Measurements from ENCODE around the gene MAT2B.

The MAT2B gene

DNA sequence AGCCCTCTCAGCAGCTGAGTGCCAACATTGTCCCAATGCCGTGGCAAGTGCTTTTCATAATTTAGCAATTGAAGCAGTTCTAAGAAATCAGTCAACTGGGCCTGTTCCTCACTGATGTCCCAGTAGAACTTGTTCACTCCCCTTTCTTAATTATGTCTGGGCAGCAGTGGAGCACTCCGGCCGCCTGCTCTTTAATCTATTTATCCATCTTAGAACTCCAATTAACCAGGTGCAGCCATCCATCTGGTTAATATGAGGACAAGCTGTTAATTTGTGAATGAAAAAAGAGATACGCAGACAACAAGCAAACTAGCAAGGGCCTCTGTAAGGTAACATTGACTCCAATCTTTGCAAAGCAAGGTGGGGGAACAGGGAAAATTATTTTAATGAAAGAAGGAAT is 39.4 kb downstream of the MAT2B start:
- Histone ChIP-seq H3K27me3 (replicated peaks; ENCODE audit: insufficient read depth, low read length) (no peaks in the 10 kb centered on the region), H3K27ac (ENCODE audit: low read length) (no peak overlapping the region), H3K4me2 (ENCODE audit: low read depth, low read length) (no peak overlapping the region), H3F3A (ENCODE audit: insufficient read depth, low read length) (no peaks in the 10 kb centered on the region), H3K4me1 (ENCODE audit: low read length) (no peaks in the 10 kb centered on the region), H3K4me3 (ENCODE audit: low read length) (no peak overlapping the region), H2AFZ (ENCODE audit: low read length) (no peak overlapping the region), H3K9me2 (replicated peaks; ENCODE audit: insufficient read depth, low read length) (no peaks in the 10 kb centered on the region), H3K36me3 (replicated peaks; ENCODE audit: insufficient read depth, low read length) (no peaks in the 10 kb centered on the region), H3K79me2 (ENCODE audit: low read length) (no peaks in the 10 kb centered on the region), H3K9ac (ENCODE audit: low read length) (no peak overlapping the region), H3K9me3 (replicated peaks; ENCODE audit: insufficient read depth, low read length) (no peaks in the 10 kb centered on the region), H4K20me1 (ENCODE audit: insufficient read depth, low read length) (no peaks in the 10 kb centered on the region)
- TF ChIP-seq, protein P1, sequence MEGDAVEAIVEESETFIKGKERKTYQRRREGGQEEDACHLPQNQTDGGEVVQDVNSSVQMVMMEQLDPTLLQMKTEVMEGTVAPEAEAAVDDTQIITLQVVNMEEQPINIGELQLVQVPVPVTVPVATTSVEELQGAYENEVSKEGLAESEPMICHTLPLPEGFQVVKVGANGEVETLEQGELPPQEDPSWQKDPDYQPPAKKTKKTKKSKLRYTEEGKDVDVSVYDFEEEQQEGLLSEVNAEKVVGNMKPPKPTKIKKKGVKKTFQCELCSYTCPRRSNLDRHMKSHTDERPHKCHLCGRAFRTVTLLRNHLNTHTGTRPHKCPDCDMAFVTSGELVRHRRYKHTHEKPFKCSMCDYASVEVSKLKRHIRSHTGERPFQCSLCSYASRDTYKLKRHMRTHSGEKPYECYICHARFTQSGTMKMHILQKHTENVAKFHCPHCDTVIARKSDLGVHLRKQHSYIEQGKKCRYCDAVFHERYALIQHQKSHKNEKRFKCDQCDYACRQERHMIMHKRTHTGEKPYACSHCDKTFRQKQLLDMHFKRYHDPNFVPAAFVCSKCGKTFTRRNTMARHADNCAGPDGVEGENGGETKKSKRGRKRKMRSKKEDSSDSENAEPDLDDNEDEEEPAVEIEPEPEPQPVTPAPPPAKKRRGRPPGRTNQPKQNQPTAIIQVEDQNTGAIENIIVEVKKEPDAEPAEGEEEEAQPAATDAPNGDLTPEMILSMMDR (IDR thresholded peaks at IDR 0.05; ENCODE audit: low read length), result no peak
- TF ChIP-seq EZH2phosphoT487 (IDR thresholded peaks at IDR 0.05; ENCODE audit: low read length) (no peak), EZH2 (optimal IDR thresholded peaks at IDR 0.05; ENCODE audit: low read depth, low read length) (no peak)
- DNase-seq, result no peak

DNA sequence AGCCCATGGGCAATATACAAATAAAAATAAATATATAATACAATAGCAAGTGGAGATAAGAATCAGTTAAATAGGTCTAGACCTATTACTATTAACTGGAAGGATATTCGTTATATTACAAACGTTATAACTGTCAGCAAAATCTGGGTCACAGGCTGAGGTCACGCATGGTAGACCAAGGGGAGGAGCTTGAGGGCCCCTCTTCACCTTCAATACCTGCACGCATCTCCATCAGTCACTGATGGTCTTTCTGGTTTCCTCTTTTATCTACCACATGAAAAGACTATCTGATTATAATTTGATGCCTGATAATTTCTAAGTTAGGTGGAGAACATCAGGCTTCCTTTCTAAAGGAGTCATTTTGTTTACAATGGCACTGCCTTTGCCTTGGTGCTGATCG is 43.2 kb downstream of the MAT2B start:
- Histone ChIP-seq H3K9ac (ENCODE audit: low read length) (no peak overlapping the region), H3K4me3 (ENCODE audit: low read length) (no peak overlapping the region), H3K79me2 (ENCODE audit: low read length) (no peaks in the 10 kb centered on the region), H3K27me3 (replicated peaks; ENCODE audit: insufficient read depth, low read length) (no peaks in the 10 kb centered on the region), H3K4me2 (ENCODE audit: low read depth, low read length) (no peak overlapping the region), H3K9me2 (replicated peaks; ENCODE audit: insufficient read depth, low read length) (no peaks in the 10 kb centered on the region), H3K27ac (ENCODE audit: low read length) (no peak overlapping the region), H2AFZ (ENCODE audit: low read length) (no peak overlapping the region), H4K20me1 (ENCODE audit: insufficient read depth, low read length) (no peaks in the 10 kb centered on the region), H3K36me3 (replicated peaks; ENCODE audit: insufficient read depth, low read length) (no peaks in the 10 kb centered on the region), H3K9me3 (replicated peaks; ENCODE audit: insufficient read depth, low read length) (no peaks in the 10 kb centered on the region), H3F3A (ENCODE audit: insufficient read depth, low read length) (no peaks in the 10 kb centered on the region), H3K4me1 (ENCODE audit: low read length) (no peaks in the 10 kb centered on the region)
- TF ChIP-seq EZH2phosphoT487 (IDR thresholded peaks at IDR 0.05; ENCODE audit: low read length) (no peak), EZH2 (optimal IDR thresholded peaks at IDR 0.05; ENCODE audit: low read depth, low read length) (no peak)
- TF ChIP-seq, protein P1 (IDR thresholded peaks at IDR 0.05; ENCODE audit: low read length), result no peak
- no peak for DNase-seq

DNA sequence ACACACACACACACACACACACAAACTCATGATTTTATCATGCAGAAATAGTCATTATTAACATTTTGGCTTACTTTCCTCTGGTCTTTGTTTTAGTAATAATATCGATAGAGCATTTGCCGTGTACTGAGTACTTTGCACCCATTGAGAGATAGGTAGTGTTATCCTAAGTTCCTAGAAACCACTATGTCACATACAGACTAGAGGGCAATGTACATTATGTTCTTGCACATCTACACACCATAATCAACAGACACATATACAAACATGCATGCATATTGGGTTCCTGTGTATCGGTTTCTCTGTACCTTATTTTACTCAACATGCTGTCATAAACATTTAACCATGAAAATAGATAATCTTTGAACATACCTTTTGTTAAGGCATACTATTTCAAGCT is 45.7 kb downstream of the MAT2B start:
- DNase-seq, result no peak
- no peaks in the 10 kb centered on the region for H3K36me3 ChIP-seq (replicated peaks; ENCODE audit: insufficient read depth, low read length)
- no peaks in the 10 kb centered on the region for H3K79me2 ChIP-seq (ENCODE audit: low read length)
- H3K27me3 ChIP-seq (replicated peaks; ENCODE audit: insufficient read depth, low read length), result no peaks in the 10 kb centered on the region
- no peak overlapping the region for H2AFZ ChIP-seq (ENCODE audit: low read length)
- H3K9me2 ChIP-seq (replicated peaks; ENCODE audit: insufficient read depth, low read length), result no peaks in the 10 kb centered on the region
- TF ChIP-seq, protein P1 (IDR thresholded peaks at IDR 0.05; ENCODE audit: low read length), result no peak
- TF ChIP-seq EZH2 (optimal IDR thresholded peaks at IDR 0.05; ENCODE audit: low read depth, low read length) (no peak), EZH2phosphoT487 (IDR thresholded peaks at IDR 0.05; ENCODE audit: low read length) (no peak)
- no peaks in the 10 kb centered on the region for H3K4me1 ChIP-seq (ENCODE audit: low read length)
- no peaks in the 10 kb centered on the region for H4K20me1 ChIP-seq (ENCODE audit: insufficient read depth, low read length)
- no peak overlapping the region for H3K4me2 ChIP-seq (ENCODE audit: low read depth, low read length)
- H3K9me3 ChIP-seq (replicated peaks; ENCODE audit: insufficient read depth, low read length), result no peaks in the 10 kb centered on the region
- H3K4me3 ChIP-seq (ENCODE audit: low read length), result no peak overlapping the region
- no peak overlapping the region for H3K27ac ChIP-seq (ENCODE audit: low read length)
- no peaks in the 10 kb centered on the region for H3F3A ChIP-seq (ENCODE audit: insufficient read depth, low read length)
- H3K9ac ChIP-seq (ENCODE audit: low read length), result no peak overlapping the region

Measured in MM.1S (cell line).